Psoas muscle (tissue), 8 donors: ENCODE data around the gene KAZN. TPM values are rescaled to one million over a fixed set of nuclear protein-coding genes. Genes with fewer than 3 reads are reported as not detected.

Experiments used
- ATAC-seq, 4 donors: fragments of 200-7000 bp; cut with Tn5 transposase; one replicate each; pipeline ENCODE4 v1.9.1; 2020; ENCODE audit warnings: moderate library complexity in 3 of 4, mild to moderate bottlenecking in 2 of 4
- DNase-seq, 2 donors: peaks; one replicate each; pipeline ENCODE4 v3.0.0-alpha.2; 2020
- H3K27ac ChIP-seq: fragments of 200-600 bp; one replicate; pipeline ENCODE4 v1.8.0; 2022
- H3K27me3 ChIP-seq, 3 donors: fragments of 200-600 bp in 1 of 3; one replicate each; pipeline versions ENCODE4 v1.6.1 to v1.8.0; 2013 to 2022; ENCODE audit warnings: low read length in 2 of 3, mild to moderate bottlenecking in 2 of 3, moderate library complexity in 1 of 3; ENCODE audit not compliant: insufficient read depth in 3 of 3
- H3K36me3 ChIP-seq, 2 donors: fragments of 200-600 bp in 1 of 2; one replicate each; pipeline versions ENCODE4 v1.6.1 to v1.8.0; 2013 to 2022; ENCODE audit warnings: low read depth in 1 of 2, mild to moderate bottlenecking in 1 of 2, moderate library complexity in 1 of 2; ENCODE audit not compliant: insufficient read depth in 1 of 2
- H3K4me1 ChIP-seq: fragments of 200-600 bp; one replicate; pipeline ENCODE4 v1.8.0; 2022
- H3K4me3 ChIP-seq: fragments of 200-600 bp; one replicate; pipeline ENCODE4 v1.8.0; 2022; ENCODE audit warnings: mild to moderate bottlenecking
- H3K9me3 ChIP-seq: fragments of 200-600 bp; one replicate; pipeline ENCODE4 v1.8.0; 2022
- WGBS, 3 donors: extraction: QIAGEN DNeasy Blood & Tissue Kit; methylation state at CpG; one replicate each; pipeline versions ENCODE4 v1.1.6 to v1.1.7; 2013; 5-methylcytosine and 5-hydroxymethylcytosine counted together
- intact Hi-C, 2 donors: fragments of 100-400 bp; cut with DNase I; formaldehyde crosslinking; loops; one replicate each; pipeline versions ENCODE4 v1.11.0 to v1.14.2; 2022
- polyA plus RNA-seq, 3 donors: library from polyadenylated mRNA; stranded (reverse); fragments of 200-250 nt; gene quantifications; one replicate each; pipeline ENCODE4 v1.2.3, GENCODE V29; 2013
- total RNA-seq, 4 donors: library from RNA; stranded (reverse); fragmentation: NEBNext Ultra II Directional in 2 of 4; extraction: Animal tissue kit (Norgen Biotek cat#: 25700) in 2 of 4; gene quantifications; one replicate each; pipeline versions ENCODE4 v1.2.1 to v1.2.4, GENCODE V29; 2021 to 2023
- TF ChIP-seq, protein P1 (sequence below): fragments of 200-600 bp; IDR thresholded peaks from one replicate; pipeline ENCODE4 v1.8.0; 2022; ENCODE audit warnings: antibody characterized with exemption
- donor health status: healthy with polysubstance abuse.
- donor health status: DM: no; HTN: no; CAD: no; lungs with moderate emphysema.
- donor health status: Bipolar disorder and iron deficiency.
- donor health status: healthy.
- donor health status: DM: yes; HTN: yes; CAD: no.
- donor health status: DM: no; HTN: no; CAD: no.
- donor health status: DM: no; HTN: no; CAD: no.
- donor health status: DM: yes; HTN: yes; CAD: no.

KAZN gene
- total and polyA plus RNA-seq, 7 donors = 0.23 to 2.3 (median 0.97) TPM

DNA sequence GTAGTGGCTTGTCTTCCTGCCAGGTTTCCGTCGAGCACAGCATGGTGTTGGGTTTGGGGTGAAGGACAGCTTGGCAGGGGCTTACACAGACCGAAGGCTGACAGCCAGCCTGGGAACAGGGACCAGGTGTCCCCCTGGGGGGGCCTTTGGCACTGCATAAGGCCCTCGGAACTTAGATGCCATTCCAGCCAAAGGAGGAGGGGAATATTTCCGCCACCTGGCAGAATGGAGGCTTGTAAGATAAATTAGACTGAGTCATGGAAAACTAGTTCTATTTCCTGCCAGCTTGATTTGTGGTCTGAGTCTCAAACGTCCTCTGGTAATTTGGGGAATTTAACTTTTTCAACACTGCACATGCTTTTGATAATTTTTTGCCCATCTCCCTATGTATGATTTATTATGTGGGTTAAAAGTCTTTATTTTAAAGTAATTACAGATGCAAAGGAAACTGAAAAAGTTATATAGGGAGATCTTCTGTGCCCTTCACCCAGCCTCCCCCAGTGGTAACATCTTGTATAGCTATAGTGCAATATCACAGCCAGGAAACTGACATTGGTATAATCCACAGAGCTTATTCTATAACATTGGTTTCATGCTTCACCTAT, 543.6 kb downstream of the KAZN start:
- DNase-seq (no peak), ATAC-seq (no peak)
- intact Hi-C loops = no loop called here
- Histone ChIP-seq H3K9me3 (no peaks in the 10 kb centered on the region), H3K36me3 (no peaks in the 10 kb centered on the region), H3K27ac (no peak overlapping the region), H3K4me1 (no peaks in the 10 kb centered on the region), H3K4me3 (no peak overlapping the region), H3K27me3 (peaks cover 0 to 11% (median 3%) of the 10 kb centered on the region in 3 donors)
- 12 to 16% (median 14%) methylated on average over 6 of the region's 6 CpGs for WGBS, 3 donors
- TF ChIP-seq, protein P1, sequence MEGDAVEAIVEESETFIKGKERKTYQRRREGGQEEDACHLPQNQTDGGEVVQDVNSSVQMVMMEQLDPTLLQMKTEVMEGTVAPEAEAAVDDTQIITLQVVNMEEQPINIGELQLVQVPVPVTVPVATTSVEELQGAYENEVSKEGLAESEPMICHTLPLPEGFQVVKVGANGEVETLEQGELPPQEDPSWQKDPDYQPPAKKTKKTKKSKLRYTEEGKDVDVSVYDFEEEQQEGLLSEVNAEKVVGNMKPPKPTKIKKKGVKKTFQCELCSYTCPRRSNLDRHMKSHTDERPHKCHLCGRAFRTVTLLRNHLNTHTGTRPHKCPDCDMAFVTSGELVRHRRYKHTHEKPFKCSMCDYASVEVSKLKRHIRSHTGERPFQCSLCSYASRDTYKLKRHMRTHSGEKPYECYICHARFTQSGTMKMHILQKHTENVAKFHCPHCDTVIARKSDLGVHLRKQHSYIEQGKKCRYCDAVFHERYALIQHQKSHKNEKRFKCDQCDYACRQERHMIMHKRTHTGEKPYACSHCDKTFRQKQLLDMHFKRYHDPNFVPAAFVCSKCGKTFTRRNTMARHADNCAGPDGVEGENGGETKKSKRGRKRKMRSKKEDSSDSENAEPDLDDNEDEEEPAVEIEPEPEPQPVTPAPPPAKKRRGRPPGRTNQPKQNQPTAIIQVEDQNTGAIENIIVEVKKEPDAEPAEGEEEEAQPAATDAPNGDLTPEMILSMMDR = no peak

DNA sequence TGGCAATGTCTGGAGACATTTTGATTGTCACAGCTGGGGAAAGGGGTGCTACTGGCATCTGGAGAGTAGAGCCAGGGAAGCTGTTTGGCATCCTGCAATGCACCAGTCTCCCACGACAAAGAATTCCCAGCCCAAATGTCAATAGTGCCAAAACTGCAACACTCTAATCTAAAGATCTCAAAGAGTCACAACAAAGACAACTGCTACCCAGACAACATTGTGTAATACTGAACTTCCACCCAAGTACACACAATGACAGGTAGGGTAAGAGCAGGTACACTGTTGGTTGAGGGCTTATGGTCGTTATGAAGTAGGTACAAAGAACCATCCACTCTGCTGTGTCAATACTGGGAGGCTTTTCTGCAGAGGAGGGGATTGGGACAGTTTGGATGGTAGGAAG, 546.8 kb downstream of the KAZN start:
- Histone ChIP-seq H3K27ac (no peak overlapping the region), H3K4me1 (no peaks in the 10 kb centered on the region), H3K4me3 (no peak overlapping the region), H3K27me3 (peaks cover 0 to 3% (median 3%) of the 10 kb centered on the region in 3 donors), H3K9me3 (no peaks in the 10 kb centered on the region), H3K36me3 (no peaks in the 10 kb centered on the region)
- WGBS, 3 donors = 43 to 51% (median 47%) methylated on average over 2 of the region's 2 CpGs
- intact Hi-C loops = no loop called here
- TF ChIP-seq, protein P1 = no peak
- ATAC-seq = no peak
- no peak for DNase-seq

DNA sequence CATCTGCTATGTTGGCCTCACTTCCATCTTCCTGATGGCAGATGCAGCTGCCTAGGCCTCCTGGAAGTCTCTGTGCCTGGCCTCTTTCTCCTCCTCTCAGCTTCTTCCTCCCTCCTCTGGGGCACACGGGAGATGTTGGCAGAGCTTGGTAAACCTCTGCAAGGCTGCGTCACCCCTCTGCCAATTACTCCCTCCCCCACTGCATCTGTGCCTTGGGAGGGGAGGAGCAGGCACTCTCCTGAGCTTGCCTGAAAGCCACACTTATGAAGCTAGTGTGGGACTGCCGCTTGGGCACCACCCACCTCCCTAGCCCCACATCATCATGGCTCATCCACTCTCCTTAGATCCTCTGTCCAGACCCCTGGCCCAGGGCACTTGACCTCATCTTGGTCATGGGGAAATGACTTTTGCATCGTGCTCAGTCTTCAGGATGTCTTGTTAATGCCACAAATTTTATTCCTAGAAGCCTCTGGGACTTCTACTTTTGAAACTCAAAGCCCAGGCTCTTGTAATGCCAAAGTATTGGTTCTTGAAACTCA, 547.7 kb downstream of the KAZN start:
- H3K4me3 ChIP-seq = no peak overlapping the region
- TF ChIP-seq, protein P1 = no peak
- no peaks in the 10 kb centered on the region for H3K9me3 ChIP-seq
- ATAC-seq = no peak
- no peaks in the 10 kb centered on the region for H3K36me3 ChIP-seq
- no peak overlapping the region for H3K27ac ChIP-seq
- WGBS, 3 donors = 42 to 59% (median 51%) methylated on average over 4 of the region's 4 CpGs
- no peaks in the 10 kb centered on the region for H3K4me1 ChIP-seq
- intact Hi-C loops = no loop called here
- peaks cover 0 to 12% (median 7%) of the 10 kb centered on the region in 3 donors for H3K27me3 ChIP-seq
- no peak for DNase-seq

DNA sequence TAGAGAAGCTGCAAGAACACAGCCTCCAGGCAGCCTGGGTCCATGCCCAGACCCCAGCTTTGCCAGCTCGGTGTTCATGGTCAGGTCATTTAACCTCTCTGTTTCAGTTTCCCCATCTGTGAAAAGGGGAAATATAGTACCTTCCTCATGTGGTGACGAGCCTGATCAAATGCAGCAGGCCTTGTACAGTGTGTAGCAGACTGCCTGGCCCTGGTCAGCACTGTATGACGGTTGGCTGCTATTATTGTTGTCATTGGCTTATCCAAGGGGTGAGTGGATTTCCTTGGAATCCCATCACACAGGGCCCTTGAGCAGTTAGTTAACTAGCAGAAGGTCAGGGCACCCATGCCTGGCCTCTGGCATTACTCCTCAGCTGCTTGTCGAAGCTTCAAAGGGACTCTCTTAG, 548.5 kb downstream of the KAZN start:
- ATAC-seq = no peak
- intact Hi-C loops = no loop called here

More for the DNA sequence above, 548.5 kb downstream of the KAZN start:
- Histone ChIP-seq H3K9me3 (no peaks in the 10 kb centered on the region), H3K27me3 (peaks cover 0 to 18% (median 7%) of the 10 kb centered on the region in 3 donors), H3K4me3 (no peak overlapping the region), H3K27ac (no peak overlapping the region), H3K4me1 (no peaks in the 10 kb centered on the region), H3K36me3 (no peaks in the 10 kb centered on the region)
- TF ChIP-seq, protein P1 = no peak
- WGBS, 3 donors = 71 to 82% (median 74%) methylated on average over 4 of the region's 4 CpGs
- no peak for DNase-seq
